ENCODE data around the gene DENND4B. TPM values are rescaled to one million over a fixed set of nuclear protein-coding genes. Genes with fewer than 3 reads are reported as not detected.

DENND4B gene
- total and polyA plus RNA-seq, 10 of the 15 experiments (the other 5 are each of a cell fraction or from before 2014, with no cell fraction given): 12.0 to 74.8 (median 22.7) TPM

DNA sequence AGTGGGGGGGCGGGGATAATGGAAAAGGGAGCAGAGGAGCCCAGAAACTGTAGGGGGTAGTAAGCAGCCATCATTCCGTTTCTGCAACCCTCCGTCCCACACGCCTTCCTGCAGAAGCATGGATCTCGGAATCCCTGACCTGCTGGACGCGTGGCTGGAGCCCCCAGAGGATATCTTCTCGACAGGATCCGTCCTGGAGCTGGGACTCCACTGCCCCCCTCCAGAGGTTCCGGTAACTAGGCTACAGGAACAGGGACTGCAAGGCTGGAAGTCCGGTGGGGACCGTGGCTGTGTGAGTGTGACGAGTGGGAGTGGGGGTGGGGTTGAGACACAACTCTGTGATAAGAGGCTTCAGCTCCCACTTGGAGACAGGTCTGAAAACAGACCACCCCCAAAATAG lies 21.9 kb upstream of the DENND4B start:
- H4K20me1 ChIP-seq (ENCODE audit: control insufficient read depth, insufficient read depth): no peaks in the 10 kb centered on the region
- H3K4me1 ChIP-seq (ENCODE audit: control insufficient read depth, insufficient read depth, low read length): peaks cover 19% of the 10 kb centered on the region
- H3K4me3 ChIP-seq: peak overlapping the region; percentile 92
- in situ Hi-C loops (cut with MboI) (no loop called here), intact Hi-C loops (cut with micrococcal nuclease; ENCODE audit: unreplicated experiment) (loop anchor here (5.0 kb wide), 2 partner anchors 146 to 161 kb away; no protein-coding TSS in a partner anchor)
- H3K4me2 ChIP-seq (ENCODE audit: control insufficient read depth, insufficient read depth): peak overlapping the region; percentile 91
- SMC1A ChIA-PET (ENCODE audit: uncharacterized antibody, unreplicated experiment): interaction anchor here (0.9 to 7.7 kb wide), 11 partner anchors 8 to 239 kb away, joined by 3 to 82 read pairs (median 12); partner anchors contain the start of genes CRTC2, DENND4B, GATAD2B and JTB
- CTCF ChIA-PET: interaction anchor here (0.5 to 7.1 kb wide), 9 partner anchors 9 to 367 kb away, joined by 3 to 64 read pairs (median 23); partner anchors contain the start of genes DENND4B, GATAD2B, JTB and RAB13
- POLR2A ChIA-PET: interaction anchor here (0.8 to 10.0 kb wide), 5 partner anchors 8 to 370 kb away, joined by 3 to 132 read pairs (median 17); partner anchors contain the start of genes DENND4B, JTB and RAB13
- H2AFZ ChIP-seq (ENCODE audit: control insufficient read depth, low read depth, low read length): peak overlapping the region; percentile 90
- H3K27me3 ChIP-seq (replicated peaks in 1 of 2; ENCODE audit: control insufficient read depth in 2 of 2, insufficient read depth in 2 of 2, low read length in 1 of 2): no peaks in the 10 kb centered on the region
- FAIRE-seq (no peak), DNase-seq (ENCODE audit: low read depth, low spot score) (no peak), ATAC-seq (no peak)
- BruUV-seq (replicated peaks): no TSS peak
- TF ChIP-seq TCF12 (IDR thresholded peaks at IDR 0.05; ENCODE audit: low read depth, low read length): no peak
- no peak for TF ChIP-seq LARP7 (IDR thresholded peaks at IDR 0.05)
- TF ChIP-seq TCF7 (IDR thresholded peaks at IDR 0.05; ENCODE audit: borderline replicate concordance): no peak
- TF ChIP-seq ETV6 (conservative IDR thresholded peaks at IDR 0.05 in 1 of 2, IDR thresholded peaks at IDR 0.05 in 1 of 2; ENCODE audit: borderline replicate concordance in 1 of 2, low read depth in 1 of 2): no peak
- TF ChIP-seq FOS (IDR thresholded peaks at IDR 0.05; ENCODE audit: borderline replicate concordance, extremely low read depth, insufficient read length): no peak
- TF ChIP-seq, protein P1, sequence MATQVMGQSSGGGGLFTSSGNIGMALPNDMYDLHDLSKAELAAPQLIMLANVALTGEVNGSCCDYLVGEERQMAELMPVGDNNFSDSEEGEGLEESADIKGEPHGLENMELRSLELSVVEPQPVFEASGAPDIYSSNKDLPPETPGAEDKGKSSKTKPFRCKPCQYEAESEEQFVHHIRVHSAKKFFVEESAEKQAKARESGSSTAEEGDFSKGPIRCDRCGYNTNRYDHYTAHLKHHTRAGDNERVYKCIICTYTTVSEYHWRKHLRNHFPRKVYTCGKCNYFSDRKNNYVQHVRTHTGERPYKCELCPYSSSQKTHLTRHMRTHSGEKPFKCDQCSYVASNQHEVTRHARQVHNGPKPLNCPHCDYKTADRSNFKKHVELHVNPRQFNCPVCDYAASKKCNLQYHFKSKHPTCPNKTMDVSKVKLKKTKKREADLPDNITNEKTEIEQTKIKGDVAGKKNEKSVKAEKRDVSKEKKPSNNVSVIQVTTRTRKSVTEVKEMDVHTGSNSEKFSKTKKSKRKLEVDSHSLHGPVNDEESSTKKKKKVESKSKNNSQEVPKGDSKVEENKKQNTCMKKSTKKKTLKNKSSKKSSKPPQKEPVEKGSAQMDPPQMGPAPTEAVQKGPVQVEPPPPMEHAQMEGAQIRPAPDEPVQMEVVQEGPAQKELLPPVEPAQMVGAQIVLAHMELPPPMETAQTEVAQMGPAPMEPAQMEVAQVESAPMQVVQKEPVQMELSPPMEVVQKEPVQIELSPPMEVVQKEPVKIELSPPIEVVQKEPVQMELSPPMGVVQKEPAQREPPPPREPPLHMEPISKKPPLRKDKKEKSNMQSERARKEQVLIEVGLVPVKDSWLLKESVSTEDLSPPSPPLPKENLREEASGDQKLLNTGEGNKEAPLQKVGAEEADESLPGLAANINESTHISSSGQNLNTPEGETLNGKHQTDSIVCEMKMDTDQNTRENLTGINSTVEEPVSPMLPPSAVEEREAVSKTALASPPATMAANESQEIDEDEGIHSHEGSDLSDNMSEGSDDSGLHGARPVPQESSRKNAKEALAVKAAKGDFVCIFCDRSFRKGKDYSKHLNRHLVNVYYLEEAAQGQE (IDR thresholded peaks at IDR 0.05; ENCODE audit: low read depth, low read length): no peak
- TF ChIP-seq SMC3 (IDR thresholded peaks at IDR 0.05; ENCODE audit: borderline replicate concordance, low read length): no peak
- no peak for TF ChIP-seq ZNF622 (IDR thresholded peaks at IDR 0.05)
- TF ChIP-seq SMAD5 (IDR thresholded peaks at IDR 0.05; ENCODE audit: low read depth): no peak
- no peak for TF ChIP-seq MEF2A (IDR thresholded peaks at IDR 0.05; ENCODE audit: insufficient read depth, low read depth, low read length)
- TF ChIP-seq, protein P2, sequence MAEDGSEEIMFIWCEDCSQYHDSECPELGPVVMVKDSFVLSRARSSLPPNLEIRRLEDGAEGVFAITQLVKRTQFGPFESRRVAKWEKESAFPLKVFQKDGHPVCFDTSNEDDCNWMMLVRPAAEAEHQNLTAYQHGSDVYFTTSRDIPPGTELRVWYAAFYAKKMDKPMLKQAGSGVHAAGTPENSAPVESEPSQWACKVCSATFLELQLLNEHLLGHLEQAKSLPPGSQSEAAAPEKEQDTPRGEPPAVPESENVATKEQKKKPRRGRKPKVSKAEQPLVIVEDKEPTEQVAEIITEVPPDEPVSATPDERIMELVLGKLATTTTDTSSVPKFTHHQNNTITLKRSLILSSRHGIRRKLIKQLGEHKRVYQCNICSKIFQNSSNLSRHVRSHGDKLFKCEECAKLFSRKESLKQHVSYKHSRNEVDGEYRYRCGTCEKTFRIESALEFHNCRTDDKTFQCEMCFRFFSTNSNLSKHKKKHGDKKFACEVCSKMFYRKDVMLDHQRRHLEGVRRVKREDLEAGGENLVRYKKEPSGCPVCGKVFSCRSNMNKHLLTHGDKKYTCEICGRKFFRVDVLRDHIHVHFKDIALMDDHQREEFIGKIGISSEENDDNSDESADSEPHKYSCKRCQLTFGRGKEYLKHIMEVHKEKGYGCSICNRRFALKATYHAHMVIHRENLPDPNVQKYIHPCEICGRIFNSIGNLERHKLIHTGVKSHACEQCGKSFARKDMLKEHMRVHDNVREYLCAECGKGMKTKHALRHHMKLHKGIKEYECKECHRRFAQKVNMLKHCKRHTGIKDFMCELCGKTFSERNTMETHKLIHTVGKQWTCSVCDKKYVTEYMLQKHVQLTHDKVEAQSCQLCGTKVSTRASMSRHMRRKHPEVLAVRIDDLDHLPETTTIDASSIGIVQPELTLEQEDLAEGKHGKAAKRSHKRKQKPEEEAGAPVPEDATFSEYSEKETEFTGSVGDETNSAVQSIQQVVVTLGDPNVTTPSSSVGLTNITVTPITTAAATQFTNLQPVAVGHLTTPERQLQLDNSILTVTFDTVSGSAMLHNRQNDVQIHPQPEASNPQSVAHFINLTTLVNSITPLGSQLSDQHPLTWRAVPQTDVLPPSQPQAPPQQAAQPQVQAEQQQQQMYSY (CRISPR knock-in tag; IDR thresholded peaks at IDR 0.05): no peak
- peak overlapping the region; percentile 91; the same call in 1 of the 2 replicates for H3K27ac ChIP-seq (ENCODE audit: control insufficient read depth, insufficient read depth)
- WGBS (ENCODE audit: insufficient coverage, insufficient replicate concordance, low lambda C conversion rate, missing lambda C conversion rate): 45% methylated on average over 13 of the region's 13 CpGs
- peaks cover 0 to 4% of the 10 kb centered on the region in 2 experiments; a peak in 2 of 4 replicates for H3K36me3 ChIP-seq (ENCODE audit: control insufficient read depth in 2 of 2, insufficient read depth in 2 of 2, low read length in 1 of 2)
- peaks cover 32% of the 10 kb centered on the region for H3K79me2 ChIP-seq (ENCODE audit: control insufficient read depth, insufficient read depth, low read length)
- H3K9ac ChIP-seq (ENCODE audit: control insufficient read depth, insufficient read depth, low read length): peak overlapping the region; percentile 94
- no peaks in the 10 kb centered on the region for H3K9me3 ChIP-seq (replicated peaks; ENCODE audit: control insufficient read depth, insufficient read depth, low read length)
- RAD21 ChIA-PET (ENCODE audit: unreplicated experiment): interaction anchor here (0.6 to 4.5 kb wide), 5 partner anchors 9 to 41 kb away, joined by 3 to 34 read pairs (median 5); partner anchors contain the start of genes CRTC2, DENND4B and JTB

Measured in GM12878 (cell line).